ENCODE measurements around the gene GATAD2A.

Gene GATAD2A

DNA sequence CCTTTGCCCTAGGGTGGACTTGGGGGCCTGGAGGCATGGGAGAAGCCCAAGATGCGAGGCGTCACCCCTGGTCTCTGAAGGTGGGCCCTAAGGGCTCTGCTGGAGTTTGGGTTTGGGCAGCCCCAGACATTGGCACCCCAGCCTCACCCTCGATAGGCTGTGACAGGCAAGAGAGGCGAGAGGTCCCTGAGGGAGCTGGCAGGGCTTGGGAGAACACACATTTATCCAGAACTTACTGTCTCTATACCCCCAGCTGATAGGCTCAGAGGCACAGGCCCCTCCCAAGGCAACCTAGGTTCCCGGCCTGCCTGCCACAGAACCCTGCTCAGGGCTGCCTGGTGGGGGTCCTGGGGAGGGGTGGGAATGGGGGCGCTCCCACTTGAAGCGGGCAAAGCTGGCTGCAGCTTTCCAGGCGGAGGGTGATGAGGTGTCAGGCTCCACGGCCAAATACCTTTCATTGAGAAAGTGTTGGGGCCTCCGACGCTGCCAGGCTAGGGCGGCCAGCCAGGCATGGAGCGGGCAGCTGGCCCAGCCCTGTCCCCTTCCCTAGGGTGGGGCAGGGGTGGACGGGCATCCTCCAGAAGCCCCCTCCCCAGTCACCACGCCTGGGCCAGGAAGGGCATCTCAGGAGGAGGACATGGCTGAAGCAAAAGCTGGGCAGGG lies 142.3 kb downstream of the GATAD2A start:
- DNase-seq (ENCODE audit: low read depth): no peak

- DNase-seq (ENCODE audit: low read depth): no peak
Measured at GRCh38 chr19:19548915-19549759, 143.7 kb downstream of the GATAD2A start.

DNA sequence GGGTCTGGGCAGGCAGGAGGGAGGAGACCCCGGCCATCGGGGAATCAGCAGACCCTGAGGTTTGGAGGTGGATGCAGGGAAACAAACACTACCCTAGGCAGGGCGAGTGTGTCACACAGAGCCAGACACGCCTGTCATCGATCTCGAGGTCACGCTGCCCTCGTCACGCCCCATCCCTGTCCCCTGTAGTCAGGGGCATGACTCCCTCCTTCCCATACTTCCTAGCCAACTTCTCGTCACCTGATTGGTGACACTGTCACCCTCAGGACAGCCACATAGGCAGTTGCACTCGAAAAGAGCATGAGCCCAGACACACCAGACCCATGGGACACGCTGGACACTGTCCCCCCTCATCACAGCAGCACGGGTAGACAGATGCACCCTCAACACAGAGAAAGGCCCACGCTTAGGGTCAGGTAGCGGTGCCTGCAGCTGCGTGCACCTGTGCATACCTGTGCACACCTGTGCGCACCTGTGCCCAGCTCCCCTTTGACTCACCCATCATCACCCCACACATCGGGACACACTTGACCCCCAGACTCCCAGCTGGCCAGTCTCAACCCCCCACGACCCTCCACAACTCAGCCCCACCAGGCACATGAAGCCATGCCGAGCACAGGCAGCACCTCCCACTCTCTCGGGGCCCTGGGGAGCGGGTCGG lies 144.5 kb downstream of the GATAD2A start:
- DNase-seq (ENCODE audit: low read depth): no peak

DNA sequence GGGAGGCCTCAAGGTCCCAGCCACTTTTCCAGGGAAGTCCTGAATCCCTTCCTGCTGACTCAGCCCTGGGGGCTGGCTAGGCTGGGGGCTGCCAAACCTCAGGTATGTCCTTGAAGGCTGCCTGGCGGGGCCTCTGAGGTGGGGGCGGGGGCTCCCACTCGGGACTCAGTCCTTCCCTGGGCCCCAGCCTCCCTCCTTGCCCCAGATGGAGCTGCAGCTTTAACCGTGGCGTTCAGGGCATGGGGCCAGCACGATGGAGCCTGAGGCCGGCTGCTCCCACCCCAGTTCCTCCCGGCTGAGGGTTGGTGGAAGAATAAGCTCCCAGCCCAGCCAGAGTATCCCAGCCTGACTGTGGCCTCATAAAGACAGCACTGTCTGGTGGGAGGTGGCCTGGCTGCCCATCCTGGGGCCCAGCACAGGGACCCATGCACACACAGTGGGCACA lies 145.0 kb downstream of the GATAD2A start:
- DNase-seq (ENCODE audit: low read depth): no peak

DNA sequence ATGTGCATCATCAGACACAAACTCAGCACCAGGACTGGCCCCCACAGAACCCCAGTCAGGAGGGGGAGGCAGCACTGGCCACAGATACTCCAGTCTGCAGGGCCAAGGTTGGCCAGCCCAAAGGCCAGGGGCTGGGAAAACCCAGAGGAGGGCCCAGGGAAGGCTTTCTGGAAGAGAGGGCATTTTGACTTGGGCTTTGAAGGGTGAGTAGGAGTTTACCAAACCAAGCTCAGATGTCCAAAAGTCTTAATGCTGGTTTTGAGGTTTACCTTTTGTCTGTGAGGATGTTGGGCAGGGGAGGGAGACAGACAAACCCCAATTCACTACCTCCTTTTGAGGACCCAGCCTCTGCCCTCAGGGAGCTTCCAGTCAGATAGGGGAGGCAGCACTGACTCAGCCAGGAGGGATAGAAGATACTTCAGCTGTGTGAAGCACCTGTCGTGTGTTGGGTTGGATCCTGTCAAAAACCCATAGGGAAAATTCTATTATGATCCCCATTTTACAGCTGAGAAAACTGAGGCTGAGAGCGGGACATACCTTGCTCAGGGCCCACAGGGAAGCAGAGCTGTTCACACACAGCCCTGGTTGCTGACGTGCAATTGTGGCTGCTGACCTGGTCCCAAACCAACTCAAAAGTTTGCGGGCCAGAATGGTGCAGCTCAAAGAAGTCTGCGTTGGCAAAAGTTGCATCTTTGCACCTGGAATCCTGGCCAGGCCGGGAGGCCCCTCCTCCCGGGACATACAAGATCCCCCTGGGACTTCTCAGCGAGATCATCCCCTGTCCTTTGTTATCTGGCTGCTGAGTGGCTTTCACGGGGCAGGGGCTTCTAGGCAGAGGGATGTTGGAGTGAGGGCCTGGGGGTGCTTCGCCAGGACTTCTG lies 145.7 kb downstream of the GATAD2A start:
- DNase-seq (ENCODE audit: low read depth): no peak

GRCh38 chr19:19551853-19552192 lies 146.3 kb downstream of the GATAD2A start:
- no peak for DNase-seq (ENCODE audit: low read depth)

DNA sequence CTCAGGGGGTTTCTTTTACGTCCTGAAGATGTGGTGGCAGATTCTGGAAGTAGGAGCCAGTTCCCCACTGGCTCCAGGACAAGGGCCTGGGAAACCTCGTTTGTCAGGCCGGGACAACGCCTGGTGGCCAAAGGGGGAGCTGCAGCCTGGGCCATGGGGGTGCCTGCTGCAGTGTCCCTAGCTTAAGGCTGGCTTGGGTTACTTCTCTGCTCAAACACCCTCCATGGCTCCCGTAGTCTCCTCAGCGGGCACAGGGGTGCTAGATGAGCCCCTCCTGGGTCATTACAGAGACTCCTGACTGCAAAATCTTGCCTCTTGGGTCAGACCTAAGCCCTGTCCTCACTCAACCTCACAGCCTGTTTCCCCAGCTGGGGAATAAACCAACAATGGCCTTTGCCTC lies 147.3 kb downstream of the GATAD2A start:
- DNase-seq (ENCODE audit: low read depth): no peak

DNA sequence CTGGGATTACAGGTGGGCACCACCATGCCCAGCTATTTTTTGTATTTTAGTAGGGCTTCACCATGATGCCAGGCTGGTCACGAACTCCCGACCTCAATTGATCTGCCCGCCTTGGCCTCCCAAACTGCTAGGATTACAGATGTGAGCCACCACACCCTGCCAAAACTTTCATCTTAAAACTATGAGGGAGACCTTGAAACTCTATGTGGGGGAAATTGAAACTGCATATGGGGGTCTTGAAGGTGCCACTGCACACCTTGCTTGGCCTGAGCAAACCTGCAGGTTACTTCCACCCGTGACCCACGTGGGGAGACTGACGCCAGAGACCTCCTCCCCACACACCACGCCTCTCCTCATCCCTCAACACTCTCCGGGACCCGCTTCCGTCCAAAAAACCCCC lies 148.2 kb downstream of the GATAD2A start:
- no peak for DNase-seq (ENCODE audit: low read depth)

- peak; percentile 58 for DNase-seq (ENCODE audit: low read depth)
Measured at GRCh38 chr19:19554074-19555023, 148.9 kb downstream of the GATAD2A start.

- no peak for DNase-seq (ENCODE audit: low read depth)
Measured at GRCh38 chr19:19558055-19558454, 152.6 kb downstream of the GATAD2A start.

Data from activated T-cell treated with anti-CD3 and anti-CD28 coated beads for 48 hours (primary cell).